ENCODE results near the gene ZNF407.

DNA sequence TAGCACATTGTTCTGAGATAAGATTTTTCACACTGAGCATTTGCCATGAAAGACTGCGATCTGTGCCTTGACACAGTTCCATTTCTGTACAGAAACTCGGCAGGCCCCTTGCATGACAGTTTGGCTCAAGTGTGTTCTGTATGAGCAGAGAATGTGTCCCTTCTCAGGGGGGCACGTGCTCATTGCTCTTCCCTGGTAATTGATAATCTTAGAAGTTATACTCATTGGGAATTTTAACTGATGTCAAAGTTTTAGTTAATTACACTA lies 440.0 kb downstream of the ZNF407 start:
- TF ChIP-seq EP300 (IDR thresholded peaks at IDR 0.05) = no peak
- TF ChIP-seq, protein P1, sequence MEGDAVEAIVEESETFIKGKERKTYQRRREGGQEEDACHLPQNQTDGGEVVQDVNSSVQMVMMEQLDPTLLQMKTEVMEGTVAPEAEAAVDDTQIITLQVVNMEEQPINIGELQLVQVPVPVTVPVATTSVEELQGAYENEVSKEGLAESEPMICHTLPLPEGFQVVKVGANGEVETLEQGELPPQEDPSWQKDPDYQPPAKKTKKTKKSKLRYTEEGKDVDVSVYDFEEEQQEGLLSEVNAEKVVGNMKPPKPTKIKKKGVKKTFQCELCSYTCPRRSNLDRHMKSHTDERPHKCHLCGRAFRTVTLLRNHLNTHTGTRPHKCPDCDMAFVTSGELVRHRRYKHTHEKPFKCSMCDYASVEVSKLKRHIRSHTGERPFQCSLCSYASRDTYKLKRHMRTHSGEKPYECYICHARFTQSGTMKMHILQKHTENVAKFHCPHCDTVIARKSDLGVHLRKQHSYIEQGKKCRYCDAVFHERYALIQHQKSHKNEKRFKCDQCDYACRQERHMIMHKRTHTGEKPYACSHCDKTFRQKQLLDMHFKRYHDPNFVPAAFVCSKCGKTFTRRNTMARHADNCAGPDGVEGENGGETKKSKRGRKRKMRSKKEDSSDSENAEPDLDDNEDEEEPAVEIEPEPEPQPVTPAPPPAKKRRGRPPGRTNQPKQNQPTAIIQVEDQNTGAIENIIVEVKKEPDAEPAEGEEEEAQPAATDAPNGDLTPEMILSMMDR (IDR thresholded peaks at IDR 0.05) = no peak

Data from stomach (tissue), 4 donors.